GM23248 (cell line): Measurements from ENCODE around the gene WNT3A.

ENCODE experiments used
- EZH2 ChIP-seq: fragments of 200-600 bp; sonication (generic); IDR thresholded peaks from 2 replicates; pipeline ENCODE4 v1.6.1; 2018; ENCODE audit warnings: antibody characterized with exemption, mild to moderate bottlenecking; ENCODE audit not compliant: insufficient read depth, poor library complexity, severe bottlenecking
- EZH2phosphoT487 ChIP-seq: fragments of 200-600 bp; sonication (generic); IDR thresholded peaks from 2 replicates; pipeline ENCODE4 v1.6.1; 2018; ENCODE audit warnings: antibody characterized with exemption, moderate library complexity, mild to moderate bottlenecking, low read depth; ENCODE audit not compliant: insufficient read depth

DNA sequence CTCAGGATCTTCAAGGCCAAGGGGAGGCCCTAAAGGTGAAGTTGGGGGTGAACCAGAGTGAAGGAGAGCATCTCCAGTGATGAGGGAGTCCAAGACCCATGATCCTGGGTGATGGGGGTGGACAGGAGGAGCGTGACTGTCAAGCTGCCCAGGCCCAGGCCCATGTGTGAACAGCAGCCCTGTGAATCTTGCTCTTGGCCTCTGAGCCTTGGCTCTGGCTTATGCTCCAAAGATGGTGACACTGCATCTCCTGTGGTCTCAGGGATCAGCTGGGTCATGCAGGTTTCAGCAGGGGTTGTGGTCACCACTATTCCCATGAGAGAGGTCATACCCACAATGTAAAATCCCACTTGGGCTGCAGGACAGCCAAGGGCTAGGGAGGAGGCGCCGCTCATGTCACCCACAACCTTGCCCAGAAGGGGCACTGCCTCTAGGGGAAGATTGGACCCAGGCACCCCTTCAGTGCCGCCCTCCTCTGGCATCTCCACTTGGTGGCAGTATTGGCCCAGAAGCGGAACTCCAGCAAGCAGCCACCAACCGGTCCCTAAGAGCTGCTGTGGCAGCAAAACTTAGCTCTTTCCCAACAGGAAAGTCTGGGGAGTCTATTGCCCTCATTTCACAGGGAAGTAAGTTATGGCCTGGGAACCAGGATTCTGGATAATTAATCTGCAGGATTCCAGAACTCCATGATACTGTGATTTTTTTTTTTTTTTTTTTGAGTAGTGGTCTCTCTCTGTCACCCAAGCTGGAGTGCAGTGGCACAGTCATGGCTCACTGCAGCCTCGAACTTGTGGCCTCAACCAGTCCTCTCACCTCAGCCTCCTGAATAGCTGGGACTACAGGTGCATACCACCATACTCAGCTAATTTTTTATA lies 7.5 kb upstream of the WNT3A start:
- TF ChIP-seq EZH2 (no peak), EZH2phosphoT487 (no peak)
